ENCODE results near the gene MATCAP1. TPM values are rescaled to one million over a fixed set of nuclear protein-coding genes. Genes with fewer than 3 reads are reported as not detected.

Gene MATCAP1
- total RNA-seq, 4 donors from 2014 or later: 27.6 to 220 (median 32.5) TPM

- Histone ChIP-seq H3K4me3 (no peak overlapping the region), H3K9me3 (no peaks in the 10 kb centered on the region), H3K27ac (no peak overlapping the region), H3K4me1 (peaks cover 30 to 38% (median 33%) of the 10 kb centered on the region in 4 donors), H3K27me3 (no peaks in the 10 kb centered on the region), H3K36me3 (no peaks in the 10 kb centered on the region)
- 87% methylated on average over 12 of the region's 12 CpGs; no CpG with 5 or more reads in 1 of the 2 donors for WGBS, 2 donors (ENCODE audit: low coverage in 1 of 2)
- in situ Hi-C loops (cut with MboI; ENCODE audit: low pct_ligation_motif_present in 1 of 4, low pct_unique_long_range_greater_than_20kb in 1 of 4, low sequenced_read_pairs in 3 of 4): no loop called here
- DNase-seq: no peak
- TF ChIP-seq POLR2A (IDR thresholded peaks at IDR 0.05): no peak
- TF ChIP-seq EP300 (IDR thresholded peaks at IDR 0.05; ENCODE audit: low read depth): no peak
- no peak for TF ChIP-seq CTCF (IDR thresholded peaks at IDR 0.05)
- no peak for TF ChIP-seq POLR2AphosphoS5 (IDR thresholded peaks at IDR 0.05)
- intact Hi-C loops (cut with DNase I; ENCODE audit: low total_unique reads): no loop called here
These were observed 7.1 kb downstream of the MATCAP1 start for GRCh38 chr16:67176662-67177061.

- no peaks in the 10 kb centered on the region for H3K27me3 ChIP-seq
- H3K36me3 ChIP-seq: no peaks in the 10 kb centered on the region
- peak overlapping the region; percentile 29 to 52 (median 40) for H3K4me3 ChIP-seq
- no peak for DNase-seq
- H3K4me1 ChIP-seq: peaks cover 33 to 55% (median 43%) of the 10 kb centered on the region in 4 donors
- TF ChIP-seq POLR2A (IDR thresholded peaks at IDR 0.05): no peak
- no peak for TF ChIP-seq POLR2AphosphoS5 (IDR thresholded peaks at IDR 0.05)
- no peak for TF ChIP-seq EP300 (IDR thresholded peaks at IDR 0.05; ENCODE audit: low read depth)
- TF ChIP-seq CTCF (IDR thresholded peaks at IDR 0.05): no peak
- 66% methylated on average over 27 of the region's 31 CpGs; no CpG with 5 or more reads in 1 of the 2 donors for WGBS, 2 donors (ENCODE audit: low coverage in 1 of 2)
- H3K9me3 ChIP-seq: no peaks in the 10 kb centered on the region
- H3K27ac ChIP-seq: peak overlapping the region; percentile 89 to 95 (median 94)
- in situ Hi-C loops (cut with MboI; ENCODE audit: low pct_ligation_motif_present in 1 of 4, low pct_unique_long_range_greater_than_20kb in 1 of 4, low sequenced_read_pairs in 3 of 4): loop anchor here in 2 of 4 donors (25.0 kb wide), 2 partner anchors 187 to 212 kb away; partner anchors contain the start of genes CES3 (in 1 of the 2) and CES4A (in 1 of the 2)
- intact Hi-C loops (cut with DNase I; ENCODE audit: low total_unique reads): loop anchor here (5.0 kb wide), 1 partner anchor 367 kb away; no protein-coding TSS in a partner anchor
These were observed 9.0 kb downstream of the MATCAP1 start for GRCh38 chr16:67174706-67175231.

GRCh38 chr16:67173808-67174705 lies 9.7 kb downstream of the MATCAP1 start:
- H3K4me3 ChIP-seq: peak overlapping the region; percentile 29 to 52 (median 40)
- no peaks in the 10 kb centered on the region for H3K36me3 ChIP-seq
- H3K9me3 ChIP-seq: no peaks in the 10 kb centered on the region
- TF ChIP-seq POLR2A (IDR thresholded peaks at IDR 0.05) (peak; percentile 96), CTCF (IDR thresholded peaks at IDR 0.05) (peak in 4 of 5 experiments; percentile 8 to 30 (median 21)), EP300 (IDR thresholded peaks at IDR 0.05; ENCODE audit: low read depth) (peak; percentile 5), POLR2AphosphoS5 (IDR thresholded peaks at IDR 0.05) (peak; percentile 65 to 93 (median 92))
- peak; percentile 93 for DNase-seq
- H3K27ac ChIP-seq: peak overlapping the region; percentile 89 to 95 (median 94)
- H3K4me1 ChIP-seq: peaks cover 39 to 62% (median 48%) of the 10 kb centered on the region in 4 donors
- intact Hi-C loops (cut with DNase I; ENCODE audit: low total_unique reads): loop anchor here (5.0 kb wide), 1 partner anchor 367 kb away; no protein-coding TSS in a partner anchor
- 0% methylated on average over 59 of the region's 71 CpGs; no CpG with 5 or more reads in 1 of the 2 donors for whole genome bisulfite sequencing, 2 donors (ENCODE audit: low coverage in 1 of 2)
- no peaks in the 10 kb centered on the region for H3K27me3 ChIP-seq
- in situ Hi-C loops (cut with MboI; ENCODE audit: low pct_ligation_motif_present in 1 of 4, low pct_unique_long_range_greater_than_20kb in 1 of 4, low sequenced_read_pairs in 3 of 4): loop anchor here in 2 of 4 donors (25.0 kb wide), 2 partner anchors 187 to 212 kb away; partner anchors contain the start of genes CES3 (in 1 of the 2) and CES4A (in 1 of the 2)

- intact Hi-C loops (cut with DNase I; ENCODE audit: low total_unique reads): loop anchor here (5.0 kb wide), 1 partner anchor 366 kb away; no protein-coding TSS in a partner anchor
- 88 to 100% methylated on average over 1 of the region's 1 CpG for WGBS, 2 donors (ENCODE audit: low coverage in 1 of 2)
These were observed 10.4 kb downstream of the MATCAP1 start for GRCh38 chr16:67173323-67173722.

More at GRCh38 chr16:67173323-67173722, 10.4 kb downstream of the MATCAP1 start:
- H3K4me3 ChIP-seq: peak overlapping the region; percentile 29 to 52 (median 40)
- no peak for DNase-seq
- H3K4me1 ChIP-seq: peaks cover 33 to 57% (median 43%) of the 10 kb centered on the region in 4 donors
- H3K36me3 ChIP-seq: no peaks in the 10 kb centered on the region
- TF ChIP-seq CTCF (IDR thresholded peaks at IDR 0.05): no peak
- peak overlapping the region; percentile 89 to 95 (median 94) for H3K27ac ChIP-seq
- in situ Hi-C loops (cut with MboI; ENCODE audit: low pct_ligation_motif_present in 1 of 4, low pct_unique_long_range_greater_than_20kb in 1 of 4, low sequenced_read_pairs in 3 of 4): loop anchor here in 2 of 4 donors (25.0 kb wide), 2 partner anchors 186 to 211 kb away; partner anchors contain the start of genes CES3 (in 1 of the 2) and CES4A (in 1 of the 2)
- H3K9me3 ChIP-seq: no peaks in the 10 kb centered on the region
- no peaks in the 10 kb centered on the region for H3K27me3 ChIP-seq
